OCI-M1 (cell line): ENCODE results near the gene ACAA1.
A peak's percentile ranks its signal among the peaks of the same experiment; 100 is the strongest.
"Not testable (repeated sequence)": the region's sequence is repeated elsewhere in the genome, so short reads cannot be mapped to it uniquely, and the experiment has no call there.

ENCODE experiments used
- DNase-seq: peaks from one replicate; lab custom pipeline; 2025; lab: John Stamatoyannopoulos, UW

Gene ACAA1

DNA sequence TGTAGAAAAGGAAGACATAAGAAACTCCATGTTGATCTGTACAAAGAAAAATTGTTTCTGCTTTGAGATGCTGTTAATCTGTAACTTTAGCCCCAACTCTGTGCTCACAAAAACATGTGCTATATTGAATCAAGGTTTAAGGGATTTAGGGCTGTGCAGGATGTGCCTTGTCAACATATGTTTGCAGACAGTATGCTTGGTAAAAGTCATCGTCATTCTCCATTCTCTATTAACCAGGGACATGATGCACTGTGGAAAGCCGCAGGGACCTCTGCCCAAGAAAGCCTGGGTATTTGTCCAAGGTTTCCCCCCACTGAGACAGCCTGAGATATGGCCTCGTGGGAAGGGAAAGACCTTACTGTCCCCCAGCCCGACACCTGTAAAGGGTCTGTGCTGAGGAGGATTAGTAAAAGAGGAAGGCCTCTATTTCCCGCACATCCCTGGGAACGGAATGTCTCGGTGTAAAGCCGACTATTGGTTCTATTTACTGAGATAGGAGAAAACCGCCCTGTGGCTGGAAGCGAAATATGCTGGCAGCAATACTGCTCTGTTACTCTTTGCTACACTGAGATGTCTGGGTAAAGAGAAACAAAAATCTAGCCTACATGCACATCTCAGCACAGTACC, 2.3 kb downstream of the ACAA1 start:
- not testable (repeated sequence) for DNase-seq

DNA sequence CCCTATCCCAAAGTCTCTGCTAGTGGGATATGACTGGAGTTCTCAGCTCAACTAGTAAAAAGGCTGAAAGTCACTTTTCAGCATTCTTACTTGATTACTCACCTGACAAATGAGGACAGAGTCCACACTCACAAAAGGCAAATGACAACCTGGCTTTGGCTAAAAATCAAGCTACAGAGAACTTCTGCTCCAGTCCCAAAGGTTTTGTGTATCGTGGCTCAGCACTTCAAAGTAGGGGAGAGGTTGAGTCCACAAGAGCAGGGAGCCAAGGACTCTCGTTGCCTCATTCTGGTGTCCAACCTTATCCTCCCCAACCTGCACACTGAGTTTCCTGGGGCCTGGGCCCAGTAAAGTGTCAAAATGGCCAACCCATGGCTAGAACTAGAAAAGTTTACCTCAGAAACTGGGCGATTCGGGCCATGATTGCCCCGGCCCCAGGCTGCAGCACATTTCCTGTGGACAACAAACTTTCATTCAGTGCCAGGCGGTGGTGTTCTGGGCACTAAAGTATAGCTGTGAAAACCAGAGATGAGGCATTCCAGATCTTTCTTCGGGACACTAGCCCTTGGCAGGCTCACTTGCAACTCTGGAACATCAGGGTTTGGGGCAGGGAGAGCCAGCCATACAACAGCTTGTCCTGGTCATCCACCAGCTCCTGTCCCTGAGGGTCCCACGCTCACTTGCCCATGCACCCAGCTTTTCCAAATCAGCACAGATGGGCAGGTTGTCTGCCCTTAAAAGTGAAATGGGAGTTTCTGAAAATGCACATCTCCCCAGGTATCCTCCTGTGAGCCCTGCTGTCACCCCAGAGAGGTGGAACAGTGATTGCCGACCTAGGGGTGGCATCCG, 3.1 kb downstream of the ACAA1 start:
- no peak for DNase-seq

DNA sequence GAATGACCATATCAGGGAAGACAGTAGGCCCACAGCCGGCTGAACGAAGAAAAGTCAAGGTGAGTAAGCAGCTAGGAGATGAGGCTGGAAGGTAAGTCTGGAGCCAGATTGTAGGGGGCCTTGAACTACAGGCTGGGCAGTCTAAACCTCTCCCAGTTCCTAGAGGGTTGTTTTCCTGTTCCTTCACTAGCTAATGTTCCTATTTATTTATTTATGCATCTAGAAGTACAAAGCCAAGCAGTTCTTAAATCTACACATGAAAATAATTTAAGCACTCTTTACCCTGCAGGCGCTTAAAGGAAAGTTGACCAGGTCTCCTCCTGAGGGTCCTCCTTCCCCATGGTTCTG, 3.7 kb downstream of the ACAA1 start:
- DNase-seq = no peak

DNA sequence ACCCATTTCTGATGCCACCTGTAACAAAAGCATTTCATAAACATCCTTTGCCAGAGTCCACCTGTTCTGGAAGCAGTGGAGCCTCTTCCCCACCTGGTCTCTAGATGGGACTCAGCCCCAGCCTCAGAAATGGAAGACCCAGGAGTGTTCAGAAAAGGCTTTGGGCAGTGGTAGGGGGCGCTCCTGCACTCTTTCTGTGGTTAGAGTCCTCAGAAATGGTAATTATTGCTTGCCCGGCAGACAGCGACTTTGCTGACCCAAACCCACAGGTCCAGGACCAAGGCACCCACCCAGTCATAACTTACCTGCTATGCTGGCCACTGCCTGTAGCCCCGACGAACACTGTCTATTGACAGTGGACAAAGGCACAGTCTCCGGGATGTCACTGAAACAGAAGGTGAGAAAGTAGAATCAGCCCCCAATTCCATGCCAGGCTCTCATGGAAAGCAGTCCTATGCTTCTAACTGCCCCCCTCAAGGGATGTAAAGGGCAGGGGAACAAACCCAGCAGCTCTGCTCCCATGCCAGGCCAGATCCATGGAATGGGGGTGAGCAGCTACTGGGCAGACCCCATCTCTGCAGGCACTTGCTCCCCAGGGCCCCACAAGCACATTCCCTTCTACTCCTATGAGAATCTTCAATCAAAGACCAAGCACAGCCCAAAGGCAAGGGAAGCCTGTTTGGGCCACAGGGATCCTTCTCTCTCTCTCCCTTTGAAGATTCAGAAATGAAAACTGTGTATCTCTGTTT, 5.1 kb downstream of the ACAA1 start:
- peak; percentile 76 for DNase-seq

DNA sequence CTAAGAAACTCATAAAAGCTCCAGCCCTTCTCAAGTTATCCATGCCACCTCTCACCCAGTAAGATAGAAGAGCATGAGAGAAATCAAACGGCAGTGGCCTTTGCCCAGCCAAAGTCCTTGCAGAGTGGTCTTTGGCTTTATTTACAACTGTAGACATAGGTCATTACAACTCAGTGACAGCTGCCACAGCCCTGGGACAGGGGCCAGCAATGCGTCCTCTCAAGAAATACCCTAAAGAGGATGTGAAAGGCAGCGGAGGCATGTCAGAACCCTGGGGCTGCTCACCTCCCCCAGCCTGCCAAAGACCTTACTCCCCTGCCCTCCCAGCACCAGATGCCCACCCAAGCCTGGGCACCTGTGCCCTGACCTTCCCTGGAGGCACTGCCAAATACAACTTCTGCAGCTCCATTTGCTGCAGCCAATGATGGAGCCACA, 6.3 kb downstream of the ACAA1 start:
- DNase-seq = no peak

DNA sequence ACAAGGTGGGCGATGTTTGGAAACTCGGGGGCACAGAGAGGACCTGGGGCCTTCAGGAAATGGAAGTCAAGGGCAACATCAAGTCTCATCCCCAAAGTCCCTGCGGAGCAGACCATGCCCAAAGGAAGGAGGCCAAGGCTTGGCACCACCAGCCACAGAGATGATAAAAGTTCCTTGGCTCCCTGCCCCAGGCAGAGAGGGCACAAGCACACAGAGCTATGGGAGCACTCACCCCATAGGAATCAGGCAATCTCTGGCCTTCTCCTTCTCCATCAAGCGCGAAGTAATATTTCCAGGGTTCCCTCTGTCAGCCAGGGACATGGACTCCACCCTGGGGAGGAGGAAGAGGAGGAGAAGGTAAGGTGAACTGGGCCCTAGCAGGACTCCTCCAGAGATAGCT, 7.9 kb downstream of the ACAA1 start:
- no peak for DNase-seq

DNA sequence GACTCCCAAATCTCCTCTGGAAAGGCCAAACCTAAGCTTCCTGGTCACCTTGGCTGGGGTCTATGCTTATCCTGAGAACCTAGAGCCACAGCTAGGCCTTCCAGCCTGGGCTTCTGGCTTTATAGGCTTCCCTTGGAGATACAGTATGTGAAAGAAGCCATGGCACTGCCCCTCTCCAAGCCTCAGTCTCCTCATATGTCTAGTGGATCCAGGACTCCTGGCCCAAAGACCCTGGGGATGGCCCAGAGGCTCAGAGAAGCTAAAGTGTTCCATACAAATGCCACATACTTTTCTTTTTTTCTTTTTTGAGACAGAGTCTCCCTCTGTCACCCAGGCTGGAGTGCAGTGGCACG, 8.6 kb downstream of the ACAA1 start:
- DNase-seq = no peak

DNA sequence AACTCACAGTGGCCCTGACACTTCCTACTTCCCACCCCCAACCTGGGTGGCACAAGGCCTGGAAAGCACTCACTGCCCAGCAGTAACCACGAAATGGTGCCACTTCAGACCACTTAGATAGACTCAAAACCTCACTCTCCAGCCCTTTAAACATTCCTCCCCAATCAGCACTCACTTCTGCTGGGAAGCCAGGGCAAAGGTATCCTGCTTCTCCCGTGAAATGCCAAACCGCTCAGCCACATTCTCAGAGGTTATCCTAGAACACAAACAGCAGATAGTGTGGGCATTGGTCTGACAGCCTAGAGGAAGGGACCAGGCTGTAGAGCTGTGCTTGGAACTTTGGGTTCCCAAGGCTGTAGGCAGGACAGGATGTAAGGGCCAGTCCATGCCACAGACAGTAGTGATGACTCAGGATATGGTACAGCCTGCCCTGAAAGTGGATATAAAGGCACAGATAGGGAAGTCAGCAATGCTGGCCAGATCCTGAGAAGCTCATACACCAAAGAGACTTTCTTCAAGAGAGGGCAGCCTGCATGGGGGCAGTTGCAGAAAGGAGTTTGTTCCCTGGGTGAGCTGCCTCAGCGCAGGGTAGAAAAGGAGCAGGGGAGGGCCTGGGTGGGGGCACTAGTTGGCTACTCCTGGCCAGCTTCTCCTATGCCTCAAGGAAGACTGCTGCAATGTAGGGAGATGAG, 9.2 kb downstream of the ACAA1 start:
- no peak for DNase-seq

DNA sequence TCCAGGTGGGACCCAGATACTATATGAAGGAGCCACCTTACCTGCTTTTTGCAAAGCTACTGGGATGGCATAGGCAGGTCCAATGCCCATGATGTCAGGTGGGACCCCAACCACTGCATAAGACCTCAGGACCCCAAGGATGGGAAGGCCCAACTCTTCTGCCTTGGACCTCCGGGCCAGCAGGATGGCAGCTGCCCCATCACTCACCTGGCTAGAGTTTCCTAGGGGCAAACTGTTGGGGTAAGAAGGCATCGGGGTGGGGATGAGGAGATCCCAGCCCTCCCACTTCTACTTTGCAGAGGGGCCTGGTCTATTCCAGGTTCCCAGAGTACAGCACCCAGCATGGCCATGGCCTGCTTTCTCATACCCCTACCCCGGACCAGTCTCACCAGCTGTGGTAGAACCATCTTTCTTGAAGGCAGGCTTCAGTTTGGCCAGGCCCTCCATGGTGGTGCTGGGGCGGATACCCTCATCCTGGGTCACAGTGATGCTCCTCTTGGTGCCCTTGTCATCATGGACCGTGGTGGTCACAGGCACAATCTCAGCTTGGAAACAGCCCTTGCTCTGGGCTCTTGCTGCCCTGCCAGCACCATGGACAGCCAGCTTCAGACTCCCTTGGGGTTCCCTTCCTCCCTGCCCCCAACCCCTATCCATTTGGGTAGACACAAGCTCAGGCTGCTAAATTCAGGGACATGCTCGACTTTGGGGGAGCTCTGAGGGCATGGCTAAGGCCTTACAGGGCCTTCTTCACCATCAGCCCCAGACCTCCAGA, 10.6 kb downstream of the ACAA1 start:
- DNase-seq = no peak

DNA sequence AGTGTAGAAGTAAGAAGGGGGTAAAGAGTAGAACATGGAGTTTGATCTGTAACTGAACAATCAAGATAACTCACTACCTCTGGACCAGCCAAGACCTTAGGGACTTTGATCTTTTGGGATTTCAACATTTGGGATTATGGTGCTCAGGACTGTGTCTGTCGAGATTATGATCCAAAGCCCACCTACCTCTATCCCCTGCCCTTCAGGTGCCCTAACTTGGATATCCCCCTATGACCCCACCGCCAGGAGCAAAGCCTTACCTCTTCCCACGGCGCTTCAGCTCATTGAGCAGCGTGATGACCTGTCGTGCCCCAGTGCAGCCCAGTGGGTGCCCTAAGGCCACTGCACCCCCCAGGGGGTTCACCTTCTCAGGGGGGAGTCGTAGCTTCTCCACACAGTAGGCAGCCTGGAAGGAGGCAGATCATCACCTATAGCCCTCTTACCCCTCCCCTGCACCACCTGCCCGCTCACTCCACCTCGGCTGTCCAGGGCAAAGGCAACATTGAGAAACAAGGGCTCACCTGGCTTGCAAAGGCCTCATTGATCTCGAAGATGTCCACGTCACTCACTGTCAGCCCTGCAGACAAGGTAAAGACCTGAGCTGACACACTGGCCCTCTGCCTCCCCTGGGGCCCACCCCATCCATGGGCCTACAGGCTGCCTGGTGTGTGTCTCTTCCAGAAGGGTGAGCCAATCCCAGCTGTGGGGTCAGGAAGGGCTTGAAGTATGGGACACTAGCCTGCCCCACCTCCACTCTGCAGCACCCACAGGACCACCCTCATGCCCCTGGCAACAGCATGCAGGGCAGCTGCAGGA, 11.4 kb downstream of the ACAA1 start:
- DNase-seq = no peak

DNA sequence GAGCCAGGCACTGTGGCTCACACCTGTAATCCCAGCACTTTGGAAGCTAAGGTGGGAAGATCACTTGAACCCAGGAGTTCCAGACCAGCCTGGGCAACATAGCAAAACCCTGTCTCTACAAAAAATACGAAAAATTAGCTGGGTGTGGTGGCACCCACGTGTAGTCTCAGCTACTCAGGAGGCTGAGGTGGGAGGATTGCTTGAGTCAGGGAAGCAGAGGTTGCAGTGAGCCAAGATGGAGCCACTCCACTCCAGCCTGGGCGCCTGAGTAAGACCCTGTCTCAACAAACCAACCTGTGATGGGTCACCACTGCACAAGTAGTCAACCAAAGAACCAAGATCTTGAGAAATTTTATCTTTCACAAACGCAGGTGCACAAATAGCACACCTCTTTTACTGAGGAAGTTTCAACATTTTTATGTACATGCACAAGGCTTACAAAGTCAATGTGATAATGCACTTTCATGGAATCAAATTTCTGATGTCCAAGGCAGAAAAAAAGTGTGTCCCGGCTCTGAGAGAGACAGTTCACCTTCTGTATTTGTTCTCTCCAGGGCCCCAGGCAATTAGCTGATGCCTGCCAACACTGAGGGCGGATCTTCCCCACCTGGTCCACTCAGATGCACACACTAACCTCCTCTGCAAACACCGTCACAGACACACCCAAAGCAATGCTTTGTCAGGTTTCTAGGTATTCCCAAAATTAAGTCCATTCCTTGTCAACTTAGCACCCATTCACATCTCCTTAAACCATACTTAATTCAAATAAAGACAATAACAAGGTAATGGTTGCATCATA, 12.4 kb downstream of the ACAA1 start:
- DNase-seq = no peak

DNA sequence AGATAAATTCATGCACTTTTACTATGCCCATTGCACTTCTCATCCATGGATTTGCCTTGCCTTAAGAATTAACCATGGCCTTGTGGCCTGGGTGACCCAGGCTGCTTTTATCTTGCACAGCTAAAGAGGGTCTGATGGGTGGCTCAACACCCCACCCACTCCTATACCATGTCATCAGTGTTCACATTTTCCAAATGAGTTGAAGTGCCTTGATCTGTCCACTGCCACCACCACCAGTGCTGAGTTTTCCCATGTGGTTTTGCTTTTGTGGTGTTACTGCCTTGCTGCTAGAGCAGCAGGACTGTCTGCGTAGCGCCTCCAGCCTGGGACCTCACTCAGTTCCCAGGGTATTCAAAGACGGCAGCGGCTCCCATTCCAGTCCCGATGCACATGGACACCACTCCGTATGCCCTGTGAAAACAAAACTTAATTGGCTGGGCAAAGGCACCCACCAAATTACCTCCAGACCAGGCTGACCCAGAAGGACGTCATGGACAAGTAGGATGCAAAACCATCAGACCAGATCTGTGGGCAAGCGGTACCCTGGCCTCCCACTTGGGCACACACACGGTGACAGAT, 14.1 kb downstream of the ACAA1 start:
- no peak for DNase-seq

DNA sequence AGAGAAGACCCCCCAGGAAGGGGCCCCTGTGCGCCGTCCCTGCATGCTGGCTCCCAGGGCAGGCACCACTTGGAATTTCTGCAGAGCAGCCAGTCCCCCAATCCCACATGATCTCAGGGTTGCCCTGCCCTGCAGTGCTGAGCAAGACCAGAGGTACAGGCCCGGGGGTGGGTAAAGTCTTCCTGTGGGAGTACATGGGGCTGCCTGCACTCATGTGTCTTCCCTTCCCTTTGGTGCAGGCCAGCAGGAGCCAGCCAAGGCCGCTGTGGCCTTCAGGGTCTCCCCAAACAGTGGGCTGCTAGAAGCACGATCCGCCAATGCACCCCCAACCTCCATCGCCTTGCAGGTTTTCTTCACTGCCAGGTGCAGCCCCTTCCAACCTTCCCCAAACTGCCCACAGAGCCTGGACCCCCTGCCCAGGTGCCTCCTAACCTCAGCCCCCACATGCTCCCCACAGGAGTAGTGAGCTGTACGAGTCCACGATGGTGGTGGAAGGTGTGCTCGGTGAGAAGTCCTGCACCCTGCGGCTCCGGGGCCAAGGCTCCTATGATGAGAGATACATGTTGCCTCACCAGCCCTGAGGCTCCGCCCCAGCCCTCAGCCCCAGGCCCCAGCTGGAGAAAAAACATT, 15.0 kb downstream of the ACAA1 start:
- no peak for DNase-seq

DNA sequence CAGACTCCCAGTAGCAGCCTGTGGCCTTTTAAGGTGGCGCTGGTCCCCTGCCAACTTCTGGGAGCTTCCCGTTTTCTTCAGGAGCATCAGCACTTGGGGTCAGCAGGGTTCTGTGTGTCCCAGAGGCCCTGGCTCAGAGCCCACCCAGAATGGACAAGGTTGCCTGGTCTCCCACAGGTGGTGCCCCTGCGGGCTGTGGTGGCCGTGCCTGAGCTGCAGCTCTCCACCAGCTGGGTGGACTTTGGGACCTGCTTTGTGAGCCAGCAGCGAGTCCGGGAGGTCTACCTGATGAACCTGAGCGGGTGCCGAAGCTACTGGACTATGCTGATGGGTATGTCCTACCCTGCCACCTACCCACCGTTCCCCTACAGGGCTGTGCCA, 15.5 kb downstream of the ACAA1 start:
- DNase-seq = no peak

DNA sequence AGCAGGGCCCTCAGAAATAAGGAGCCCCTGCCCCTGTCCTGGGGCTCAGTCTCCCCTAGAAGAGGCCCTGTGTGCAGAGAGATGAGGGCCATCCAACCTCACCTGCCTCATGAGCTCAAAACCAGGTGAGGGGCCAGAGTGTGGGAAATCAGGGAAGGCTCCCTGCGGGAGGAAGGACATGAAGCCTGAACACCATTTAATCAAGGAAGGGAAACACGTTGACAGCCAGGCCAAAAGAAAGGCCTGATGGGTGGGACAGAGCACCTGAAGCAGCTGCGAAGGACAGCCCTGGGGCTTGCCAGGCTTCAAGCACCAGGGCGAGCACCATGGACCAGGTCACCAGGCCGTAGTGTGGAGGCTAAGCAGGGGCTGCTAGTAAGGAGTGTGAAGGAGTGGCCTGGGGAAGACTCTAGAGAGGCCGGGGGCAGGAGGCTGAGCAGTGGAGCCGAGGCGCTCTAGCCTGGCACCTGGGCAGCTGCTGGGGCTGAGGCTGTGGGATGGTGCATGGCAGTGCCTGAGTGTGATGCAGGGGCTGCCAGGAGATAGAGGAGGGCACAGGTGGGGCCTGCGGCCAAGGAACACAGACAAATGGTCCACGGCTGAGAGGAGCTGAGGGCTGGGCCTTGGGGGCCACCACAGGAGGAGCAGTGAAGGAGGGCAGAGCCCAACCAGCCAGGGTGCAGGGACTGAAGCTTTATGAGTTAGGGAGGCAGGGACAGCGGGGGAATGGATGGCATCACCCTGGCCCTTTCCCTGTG, 16.1 kb downstream of the ACAA1 start:
- no peak for DNase-seq

DNA sequence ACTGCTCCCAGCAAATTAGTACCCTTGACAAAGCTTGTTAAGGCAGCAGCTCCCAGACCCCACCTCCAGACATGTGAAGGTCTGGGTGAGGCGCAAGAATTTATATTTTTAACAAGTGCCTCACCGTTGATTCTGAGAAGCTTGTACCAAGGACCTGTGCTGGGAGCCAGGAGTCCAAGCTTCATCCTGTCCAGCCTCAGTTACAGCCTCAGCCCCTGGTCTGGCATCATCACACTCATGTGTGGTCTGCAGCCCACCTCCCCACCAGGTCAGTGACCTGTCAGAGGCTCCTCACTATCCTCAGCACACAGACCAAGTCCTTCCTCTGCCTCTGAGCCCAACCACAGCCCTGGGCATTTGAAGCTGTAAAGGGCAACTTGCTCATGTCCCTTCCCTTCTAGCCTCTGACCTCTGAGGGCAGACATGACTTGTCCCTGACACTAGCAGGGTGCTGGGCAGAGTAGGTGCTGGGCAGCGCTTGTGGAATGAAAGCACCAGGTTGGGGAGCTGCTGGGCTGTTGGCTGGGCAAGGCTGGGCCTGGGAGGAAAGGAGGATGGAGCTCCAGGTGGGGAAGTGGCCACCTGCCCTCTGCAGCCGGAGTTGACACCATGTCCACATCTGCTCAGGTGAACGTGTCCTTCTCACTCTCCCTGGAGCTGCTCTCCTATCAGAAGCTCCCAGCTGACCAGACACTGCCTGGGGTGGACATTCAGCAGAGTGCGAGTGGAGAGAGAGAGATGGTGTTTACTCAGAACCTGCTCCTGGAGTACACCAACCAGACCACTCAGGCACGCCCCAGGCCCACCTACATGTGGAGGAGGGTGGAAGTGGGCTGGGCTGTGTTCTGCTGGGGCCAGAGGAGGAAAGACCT, 16.9 kb downstream of the ACAA1 start:
- no peak for DNase-seq

DNA sequence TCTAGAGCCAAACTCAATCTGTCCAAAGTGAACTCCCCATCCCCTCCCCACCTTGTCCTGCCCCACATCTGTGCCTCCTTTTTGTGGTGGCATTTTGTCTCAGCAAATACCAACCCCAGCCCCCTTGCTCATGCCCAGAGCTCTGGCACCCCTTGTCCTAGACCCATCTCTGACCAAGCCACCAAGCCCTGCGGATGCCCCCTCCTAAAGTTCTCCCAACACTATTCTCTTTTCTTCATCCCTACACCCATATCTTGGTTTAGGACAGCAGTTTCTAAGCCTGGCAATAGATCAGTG, 17.7 kb downstream of the ACAA1 start:
- no peak for DNase-seq
